ENCODE data around the gene ZCCHC4.
A peak's percentile ranks its signal among the peaks of the same experiment; 100 is the strongest.
"Not testable (repeated sequence)": the region's sequence is repeated elsewhere in the genome, so short reads cannot be mapped to it uniquely, and the experiment has no call there.

The ZCCHC4 gene

GRCh38 chr4:25320773-25321172 lies 8.2 kb downstream of the ZCCHC4 start:
- no peak for DNase-seq (ENCODE audit: low read depth in 3 of 3)

GRCh38 chr4:25321703-25322102 lies 9.1 kb downstream of the ZCCHC4 start:
- no peak for DNase-seq (ENCODE audit: low read depth in 3 of 3)

GRCh38 chr4:25328463-25328862 lies 15.9 kb downstream of the ZCCHC4 start:
- DNase-seq (ENCODE audit: low read depth in 3 of 3) = not testable (repeated sequence)

- DNase-seq (ENCODE audit: low read depth in 3 of 3) = no peak
Measured at GRCh38 chr4:25330335-25330734, 17.8 kb downstream of the ZCCHC4 start.

- no peak for DNase-seq (ENCODE audit: low read depth in 3 of 3)
Measured at GRCh38 chr4:25330905-25331808, 18.6 kb downstream of the ZCCHC4 start.

GRCh38 chr4:25343671-25344070 lies 31.1 kb downstream of the ZCCHC4 start:
- DNase-seq (ENCODE audit: low read depth in 3 of 3) = no peak

- DNase-seq (ENCODE audit: low read depth in 3 of 3) = no peak
Measured at GRCh38 chr4:25345744-25346143, 33.2 kb downstream of the ZCCHC4 start.

- DNase-seq (ENCODE audit: low read depth in 3 of 3) = no peak
Measured at GRCh38 chr4:25346913-25347312, 34.3 kb downstream of the ZCCHC4 start.

GRCh38 chr4:25347473-25347872 lies 34.9 kb downstream of the ZCCHC4 start:
- no peak for DNase-seq (ENCODE audit: low read depth in 3 of 3)

- DNase-seq (ENCODE audit: low read depth in 3 of 3) = no peak
Measured at GRCh38 chr4:25347971-25348370, 35.4 kb downstream of the ZCCHC4 start.

- no peak for DNase-seq (ENCODE audit: low read depth in 3 of 3)
Measured at GRCh38 chr4:25350561-25350960, 38.0 kb downstream of the ZCCHC4 start.

GRCh38 chr4:25351777-25352416 lies 39.3 kb downstream of the ZCCHC4 start:
- no peak for DNase-seq (ENCODE audit: low read depth in 3 of 3)

GRCh38 chr4:25356068-25356467 lies 43.5 kb downstream of the ZCCHC4 start:
- DNase-seq (ENCODE audit: low read depth in 3 of 3) = no peak

- no peak for DNase-seq (ENCODE audit: low read depth in 3 of 3)
Measured at GRCh38 chr4:25358515-25359275, 46.1 kb downstream of the ZCCHC4 start.

- no peak for DNase-seq (ENCODE audit: low read depth in 3 of 3)
Measured at GRCh38 chr4:25361253-25361652, 48.7 kb downstream of the ZCCHC4 start.

GRCh38 chr4:25367004-25367621 lies 54.5 kb downstream of the ZCCHC4 start:
- DNase-seq (ENCODE audit: low read depth in 3 of 3) = no peak

GRCh38 chr4:25367877-25368276 lies 55.3 kb downstream of the ZCCHC4 start:
- DNase-seq (ENCODE audit: low read depth in 3 of 3) = no peak

GRCh38 chr4:25368315-25368714 lies 55.7 kb downstream of the ZCCHC4 start:
- no peak for DNase-seq (ENCODE audit: low read depth in 3 of 3)

- DNase-seq (ENCODE audit: low read depth in 3 of 3) = no peak
Measured at GRCh38 chr4:25370242-25370641, 57.7 kb downstream of the ZCCHC4 start.

- not testable (repeated sequence) for DNase-seq (ENCODE audit: low read depth in 3 of 3)
Measured at GRCh38 chr4:25372549-25372948, 60.0 kb downstream of the ZCCHC4 start.

- peak; percentile 94 to 100 (median 96) for DNase-seq (ENCODE audit: low read depth in 3 of 3)
Measured at GRCh38 chr4:25376754-25377571, 64.4 kb downstream of the ZCCHC4 start, which contains the start of gene ANAPC4. Gene ANAPC4 (plus strand): TSS chr4:25377263. CDS start chr4:25377428, 165 bp downstream.
